ENCODE measurements around the gene HEY2.
A peak's percentile ranks its signal among the peaks of the same experiment; 100 is the strongest.

Gene HEY2

DNA sequence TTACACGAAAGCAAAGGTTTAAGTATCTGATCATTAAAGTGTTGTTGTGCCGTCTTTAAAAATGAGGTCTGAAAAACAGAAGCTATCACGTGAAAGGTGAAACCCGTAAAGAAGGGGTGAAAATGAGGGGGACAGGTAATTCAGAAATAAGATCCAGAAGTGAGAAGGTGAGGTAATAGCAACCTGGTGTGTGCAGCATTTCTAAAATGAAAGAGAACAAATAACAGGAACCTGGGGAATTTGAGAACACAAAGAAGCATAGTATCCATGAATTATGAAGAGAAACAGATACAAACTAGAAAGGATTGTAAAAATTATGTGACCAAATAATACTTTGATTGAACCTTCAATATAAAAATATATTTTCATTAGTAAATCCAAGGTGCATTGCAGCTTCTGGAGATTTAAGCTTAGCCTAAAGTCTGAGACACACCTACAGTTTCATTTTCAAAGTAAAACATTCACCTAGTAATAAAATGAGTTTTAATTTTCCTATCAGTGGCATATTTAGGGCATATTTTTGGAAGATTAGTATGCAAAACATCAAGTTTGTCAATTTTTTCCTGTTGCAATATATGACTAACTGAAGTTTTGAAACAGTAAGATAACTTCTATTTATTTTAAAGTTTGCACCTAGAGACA, 1.4 kb downstream of the HEY2 start:
- Mint-ChIP-seq H3K9me3 (ENCODE audit: low read depth) (no peaks in the 10 kb centered on the region), H3K27me3 (peaks cover 28% of the 10 kb centered on the region), H3K36me3 (no peaks in the 10 kb centered on the region), H3K4me1 (ENCODE audit: low read depth) (peaks cover 35% of the 10 kb centered on the region), H3K27ac (no peak overlapping the region), H3K4me3 (peak overlapping the region; percentile 92)

DNA sequence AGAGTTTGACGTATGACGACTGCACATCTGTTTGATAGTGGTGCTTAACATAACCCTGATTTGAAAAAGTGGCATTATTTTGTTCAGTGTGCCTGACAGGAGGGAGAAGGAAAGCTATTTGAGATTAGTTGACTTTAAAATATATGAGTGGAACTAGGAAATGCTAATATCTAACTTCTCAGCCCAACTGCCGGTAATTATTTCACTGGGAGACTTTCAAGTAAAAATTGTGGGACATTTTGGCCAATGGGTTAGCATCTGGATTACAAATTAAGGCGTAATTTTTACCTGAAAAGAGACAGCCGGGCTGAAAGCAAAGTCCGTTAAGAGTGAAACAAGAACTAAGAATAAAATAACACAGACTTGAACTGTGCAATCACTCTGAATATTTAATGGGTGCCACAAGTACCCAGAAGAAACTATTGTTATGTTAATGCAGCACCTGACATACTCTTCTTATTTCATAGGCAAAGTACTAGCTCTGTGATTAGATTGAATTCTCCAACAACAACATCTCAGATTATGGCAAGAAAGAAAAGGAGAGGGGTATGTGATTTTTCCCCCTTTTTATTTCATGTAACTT, 2.0 kb downstream of the HEY2 start:
- no peaks in the 10 kb centered on the region for H3K36me3 Mint-ChIP-seq
- no peak overlapping the region for H3K27ac Mint-ChIP-seq
- H3K9me3 Mint-ChIP-seq (ENCODE audit: low read depth) = no peaks in the 10 kb centered on the region
- no peak overlapping the region for H3K4me3 Mint-ChIP-seq
- H3K4me1 Mint-ChIP-seq (ENCODE audit: low read depth) = peaks cover 31% of the 10 kb centered on the region
- H3K27me3 Mint-ChIP-seq = peaks cover 22% of the 10 kb centered on the region

DNA sequence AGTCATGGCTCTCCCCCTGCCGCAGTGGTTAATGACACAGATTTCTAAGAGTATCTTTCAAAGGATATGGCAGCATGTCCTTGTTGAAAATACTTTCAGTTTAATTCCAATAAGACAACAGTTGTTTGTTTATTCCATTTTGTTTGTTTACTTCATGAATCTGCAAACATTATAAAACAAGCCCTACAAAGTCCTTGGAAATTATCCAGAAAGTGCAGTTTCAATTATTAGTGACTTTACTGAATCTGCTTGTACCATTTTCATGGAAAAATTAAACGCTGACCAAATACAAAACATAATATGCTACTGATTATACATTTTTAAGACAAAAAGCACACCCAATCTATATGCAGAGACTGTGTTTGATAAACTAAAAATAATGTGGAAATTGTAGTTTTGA, 3.3 kb downstream of the HEY2 start:
- no peaks in the 10 kb centered on the region for H3K36me3 Mint-ChIP-seq
- no peak overlapping the region for H3K4me3 Mint-ChIP-seq
- H3K9me3 Mint-ChIP-seq (ENCODE audit: low read depth) = no peaks in the 10 kb centered on the region
- no peak overlapping the region for H3K27ac Mint-ChIP-seq
- peaks cover 19% of the 10 kb centered on the region for H3K4me1 Mint-ChIP-seq (ENCODE audit: low read depth)
- peaks cover 18% of the 10 kb centered on the region for H3K27me3 Mint-ChIP-seq

DNA sequence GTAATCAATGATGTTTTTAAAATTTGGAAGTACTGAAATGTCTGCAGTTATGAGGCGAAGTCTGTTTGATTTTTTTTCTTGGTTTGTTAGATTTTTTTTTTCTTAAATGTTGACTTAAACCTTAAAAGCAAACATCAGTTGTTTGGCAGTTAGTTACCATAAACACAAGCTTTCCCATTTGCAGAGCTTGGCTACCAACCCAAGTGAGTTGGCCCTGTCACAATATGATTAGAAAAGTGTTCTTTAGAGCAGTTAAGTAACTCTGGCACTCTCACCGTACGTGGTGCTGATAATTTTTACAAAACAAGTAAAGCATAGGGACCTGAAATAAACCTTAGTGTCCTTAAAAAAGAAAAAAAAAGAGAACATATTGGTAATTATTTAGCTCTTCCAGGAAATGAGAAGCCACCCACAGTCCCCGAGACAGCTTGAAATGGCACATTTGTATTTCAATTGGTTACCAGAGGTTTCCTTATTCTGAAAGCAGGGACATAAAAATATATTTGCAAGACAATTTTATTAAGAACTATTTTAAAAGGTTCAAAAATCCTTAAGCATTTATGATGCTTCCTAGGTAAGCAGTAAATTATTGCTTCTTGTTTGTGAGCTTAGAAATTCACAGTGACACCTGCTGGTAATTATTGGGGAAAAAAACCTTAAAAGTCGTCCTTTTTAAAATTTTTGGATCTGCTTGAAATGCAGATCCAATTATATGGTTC, 3.9 kb downstream of the HEY2 start:
- Mint-ChIP-seq H3K9me3 (ENCODE audit: low read depth) (no peaks in the 10 kb centered on the region), H3K4me3 (no peak overlapping the region), H3K4me1 (ENCODE audit: low read depth) (peaks cover 19% of the 10 kb centered on the region), H3K36me3 (no peaks in the 10 kb centered on the region), H3K27ac (no peak overlapping the region), H3K27me3 (peaks cover 18% of the 10 kb centered on the region)

DNA sequence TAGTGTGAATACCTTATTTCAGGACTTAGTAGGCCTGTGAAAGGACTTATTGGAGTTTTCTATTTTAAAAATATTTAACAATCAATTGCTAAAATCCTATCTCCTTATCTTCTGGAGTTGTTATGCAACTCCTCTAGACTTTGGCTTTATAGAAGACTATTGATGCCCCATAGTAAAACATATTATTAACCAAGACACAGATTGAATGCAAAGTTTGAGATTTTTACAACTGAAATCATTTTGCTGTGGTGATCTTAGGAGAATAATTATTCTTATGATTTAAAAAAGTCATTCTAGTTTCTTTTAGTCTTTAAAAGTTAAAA, 4.5 kb downstream of the HEY2 start:
- Mint-ChIP-seq H3K4me3 (no peak overlapping the region), H3K27ac (no peak overlapping the region), H3K27me3 (peaks cover 16% of the 10 kb centered on the region), H3K36me3 (no peaks in the 10 kb centered on the region), H3K9me3 (ENCODE audit: low read depth) (no peaks in the 10 kb centered on the region), H3K4me1 (ENCODE audit: low read depth) (peaks cover 15% of the 10 kb centered on the region)

DNA sequence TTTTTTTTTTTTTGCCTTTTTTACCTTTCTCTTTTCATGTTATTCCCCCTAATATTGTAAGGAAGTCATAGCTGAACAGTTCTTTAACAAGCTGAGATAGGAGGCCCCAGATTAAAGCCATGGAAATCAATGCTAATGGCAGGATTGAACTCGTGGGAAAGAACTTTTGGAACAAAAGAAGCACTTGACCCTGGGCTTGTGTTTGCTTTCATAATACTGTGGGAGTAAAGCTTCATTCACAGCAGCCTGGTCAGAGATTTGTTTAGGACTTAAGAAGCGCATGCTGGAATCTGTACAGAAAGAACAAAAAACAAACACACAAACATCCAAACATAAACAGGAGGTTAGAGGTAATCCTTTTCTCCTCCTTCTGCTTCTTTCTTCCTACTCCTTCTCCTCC, 5.1 kb downstream of the HEY2 start:
- Mint-ChIP-seq H3K27me3 (peaks cover 22% of the 10 kb centered on the region), H3K27ac (no peak overlapping the region), H3K36me3 (no peaks in the 10 kb centered on the region), H3K9me3 (ENCODE audit: low read depth) (no peaks in the 10 kb centered on the region), H3K4me1 (ENCODE audit: low read depth) (peaks cover 15% of the 10 kb centered on the region), H3K4me3 (no peak overlapping the region)

DNA sequence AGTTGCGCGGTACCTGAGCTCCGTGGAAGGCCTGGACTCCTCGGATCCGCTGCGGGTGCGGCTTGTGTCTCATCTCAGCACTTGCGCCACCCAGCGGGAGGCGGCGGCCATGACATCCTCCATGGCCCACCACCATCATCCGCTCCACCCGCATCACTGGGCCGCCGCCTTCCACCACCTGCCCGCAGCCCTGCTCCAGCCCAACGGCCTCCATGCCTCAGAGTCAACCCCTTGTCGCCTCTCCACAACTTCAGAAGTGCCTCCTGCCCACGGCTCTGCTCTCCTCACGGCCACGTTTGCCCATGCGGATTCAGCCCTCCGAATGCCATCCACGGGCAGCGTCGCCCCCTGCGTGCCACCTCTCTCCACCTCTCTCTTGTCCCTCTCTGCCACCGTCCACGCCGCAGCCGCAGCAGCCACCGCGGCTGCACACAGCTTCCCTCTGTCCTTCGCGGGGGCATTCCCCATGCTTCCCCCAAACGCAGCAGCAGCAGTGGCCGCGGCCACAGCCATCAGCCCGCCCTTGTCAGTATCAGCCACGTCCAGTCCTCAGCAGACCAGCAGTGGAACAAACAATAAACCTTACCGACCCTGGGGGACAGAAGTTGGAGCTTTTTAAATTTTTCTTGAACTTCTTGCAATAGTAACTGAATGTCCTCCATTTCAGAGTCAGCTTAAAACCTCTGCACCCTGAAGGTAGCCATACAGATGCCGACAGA, 9.9 kb downstream of the HEY2 start:
- H3K27me3 Mint-ChIP-seq = peaks cover 17% of the 10 kb centered on the region

DNA sequence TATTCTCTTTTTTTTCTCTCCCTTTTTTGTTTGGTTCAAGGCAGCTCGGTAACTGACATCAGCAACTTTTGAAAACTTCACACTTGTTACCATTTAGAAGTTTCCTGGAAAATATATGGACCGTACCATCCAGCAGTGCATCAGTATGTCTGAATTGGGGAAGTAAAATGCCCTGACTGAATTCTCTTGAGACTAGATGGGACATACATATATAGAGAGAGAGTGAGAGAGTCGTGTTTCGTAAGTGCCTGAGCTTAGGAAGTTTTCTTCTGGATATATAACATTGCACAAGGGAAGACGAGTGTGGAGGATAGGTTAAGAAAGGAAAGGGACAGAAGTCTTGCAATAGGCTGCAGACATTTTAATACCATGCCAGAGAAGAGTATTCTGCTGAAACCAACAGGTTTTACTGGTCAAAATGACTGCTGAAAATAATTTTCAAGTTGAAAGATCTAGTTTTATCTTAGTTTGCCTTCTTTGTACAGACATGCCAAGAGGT, 10.6 kb downstream of the HEY2 start:
- no peaks in the 10 kb centered on the region for H3K36me3 Mint-ChIP-seq
- no peak overlapping the region for H3K4me3 Mint-ChIP-seq
- no peaks in the 10 kb centered on the region for H3K9me3 Mint-ChIP-seq (ENCODE audit: low read depth)
- H3K27me3 Mint-ChIP-seq = peaks cover 14% of the 10 kb centered on the region
- no peaks in the 10 kb centered on the region for H3K4me1 Mint-ChIP-seq (ENCODE audit: low read depth)
- no peak overlapping the region for H3K27ac Mint-ChIP-seq

More for the DNA sequence above, 9.9 kb downstream of the HEY2 start:
- Mint-ChIP-seq H3K4me1 (ENCODE audit: low read depth) (no peaks in the 10 kb centered on the region), H3K27ac (no peak overlapping the region), H3K4me3 (no peak overlapping the region), H3K9me3 (ENCODE audit: low read depth) (no peaks in the 10 kb centered on the region), H3K36me3 (no peaks in the 10 kb centered on the region)

DNA sequence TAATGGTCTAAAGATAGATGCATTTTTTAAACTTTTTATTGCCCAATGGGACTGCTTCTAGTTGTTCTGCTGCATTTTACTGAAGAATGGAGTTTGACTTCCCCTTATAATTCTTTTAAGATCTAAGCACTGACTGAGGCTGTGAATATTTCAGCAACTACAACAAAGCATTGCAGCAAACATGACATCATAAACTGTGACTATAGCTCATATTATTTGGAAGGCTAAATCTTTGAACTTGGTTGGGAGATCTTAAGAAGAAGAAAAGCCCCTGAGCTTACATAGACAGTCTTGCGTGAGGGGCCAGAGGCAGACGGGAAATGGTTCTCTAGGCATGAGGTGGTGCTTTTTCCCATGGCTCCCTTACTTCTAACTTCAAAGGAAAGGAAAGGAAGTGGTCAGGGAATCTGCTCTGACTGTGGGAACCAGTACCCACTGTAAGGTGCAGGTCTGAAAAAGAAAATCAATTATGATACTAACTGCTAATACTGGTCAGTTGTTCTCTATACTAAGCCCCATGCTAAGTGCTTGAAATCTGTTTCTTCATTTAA, 14.8 kb downstream of the HEY2 start:
- Mint-ChIP-seq H3K27ac (no peak overlapping the region), H3K36me3 (no peaks in the 10 kb centered on the region), H3K4me3 (no peak overlapping the region), H3K9me3 (ENCODE audit: low read depth) (no peaks in the 10 kb centered on the region), H3K27me3 (peaks cover 19% of the 10 kb centered on the region), H3K4me1 (ENCODE audit: low read depth) (no peaks in the 10 kb centered on the region)

DNA sequence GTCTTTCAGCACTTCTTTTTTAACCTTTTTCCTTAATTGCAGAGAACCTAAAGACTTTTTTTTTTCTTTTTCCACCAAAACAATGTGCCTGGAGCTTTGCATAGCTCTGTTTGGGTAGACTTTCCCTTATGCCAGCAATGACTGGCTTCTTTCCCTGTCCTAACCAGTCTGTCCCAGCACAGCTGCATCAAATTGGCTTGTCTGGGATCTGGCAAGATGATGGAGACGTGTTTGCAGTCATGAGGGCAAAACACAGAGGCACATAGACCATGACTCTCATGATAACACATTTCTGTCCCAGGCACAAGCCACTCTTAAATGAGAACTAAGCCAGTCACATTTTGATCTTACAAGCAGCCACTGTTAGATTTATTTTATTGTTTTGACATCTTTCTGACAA, 16.5 kb downstream of the HEY2 start:
- Mint-ChIP-seq H3K4me1 (ENCODE audit: low read depth) (no peaks in the 10 kb centered on the region), H3K4me3 (no peak overlapping the region), H3K27ac (no peak overlapping the region), H3K9me3 (ENCODE audit: low read depth) (no peaks in the 10 kb centered on the region), H3K36me3 (no peaks in the 10 kb centered on the region), H3K27me3 (peaks cover 15% of the 10 kb centered on the region)

DNA sequence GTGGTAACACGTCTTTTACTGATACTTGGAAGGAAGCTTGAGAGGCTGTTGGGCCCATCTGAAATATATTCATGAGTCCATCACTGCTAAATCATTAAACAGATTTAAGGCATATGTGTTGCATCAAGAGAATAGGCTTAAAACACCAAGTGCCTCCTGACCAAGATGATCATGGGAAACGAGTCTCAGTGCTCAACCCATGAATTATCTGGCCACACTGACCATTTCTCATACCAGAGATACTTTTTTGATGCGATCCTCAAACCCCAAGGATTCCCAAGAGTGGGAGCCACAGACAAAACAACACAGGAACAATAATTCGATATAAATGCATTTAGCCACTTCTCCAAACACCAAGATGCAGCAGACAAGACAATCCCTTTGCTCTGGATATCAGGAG, 17.2 kb downstream of the HEY2 start:
- H3K9me3 Mint-ChIP-seq (ENCODE audit: low read depth) = no peaks in the 10 kb centered on the region
- H3K36me3 Mint-ChIP-seq = no peaks in the 10 kb centered on the region
- no peak overlapping the region for H3K27ac Mint-ChIP-seq
- no peaks in the 10 kb centered on the region for H3K4me1 Mint-ChIP-seq (ENCODE audit: low read depth)
- H3K4me3 Mint-ChIP-seq = no peak overlapping the region
- H3K27me3 Mint-ChIP-seq = peaks cover 13% of the 10 kb centered on the region

DNA sequence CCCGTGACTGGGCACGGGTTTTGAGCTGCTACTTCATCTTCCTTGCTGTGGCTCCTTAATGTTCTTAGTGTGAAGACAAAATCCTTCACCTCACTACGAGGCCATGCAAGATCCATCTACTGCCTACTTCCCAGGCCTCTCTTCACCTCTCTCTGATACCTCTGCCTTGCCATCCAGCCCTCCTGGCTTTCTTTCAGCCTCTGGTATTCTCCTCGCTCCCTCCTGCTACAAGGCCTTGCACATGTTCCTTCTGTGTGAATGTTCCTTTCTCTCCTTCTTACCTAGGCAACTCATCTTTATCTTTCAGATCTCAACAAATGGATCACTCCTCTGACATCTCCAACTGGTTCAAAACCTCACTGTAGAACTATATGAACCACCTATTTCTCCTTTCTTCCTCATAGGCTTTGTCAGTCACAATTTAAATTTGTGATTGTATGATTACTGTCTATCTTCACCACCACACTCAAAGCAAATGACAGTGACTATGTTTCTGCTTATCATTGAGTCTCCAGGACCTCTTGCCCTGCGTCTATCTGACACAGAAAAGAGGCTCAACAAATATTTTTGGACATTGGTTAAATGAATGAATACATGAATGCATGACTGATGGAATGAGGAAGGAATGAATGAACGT, 19.8 kb downstream of the HEY2 start:
- no peaks in the 10 kb centered on the region for H3K36me3 Mint-ChIP-seq
- H3K4me3 Mint-ChIP-seq = no peak overlapping the region
- peaks cover 5% of the 10 kb centered on the region for H3K4me1 Mint-ChIP-seq (ENCODE audit: low read depth)
- no peak overlapping the region for H3K27ac Mint-ChIP-seq
- peaks cover 10% of the 10 kb centered on the region for H3K27me3 Mint-ChIP-seq
- H3K9me3 Mint-ChIP-seq (ENCODE audit: low read depth) = no peaks in the 10 kb centered on the region

DNA sequence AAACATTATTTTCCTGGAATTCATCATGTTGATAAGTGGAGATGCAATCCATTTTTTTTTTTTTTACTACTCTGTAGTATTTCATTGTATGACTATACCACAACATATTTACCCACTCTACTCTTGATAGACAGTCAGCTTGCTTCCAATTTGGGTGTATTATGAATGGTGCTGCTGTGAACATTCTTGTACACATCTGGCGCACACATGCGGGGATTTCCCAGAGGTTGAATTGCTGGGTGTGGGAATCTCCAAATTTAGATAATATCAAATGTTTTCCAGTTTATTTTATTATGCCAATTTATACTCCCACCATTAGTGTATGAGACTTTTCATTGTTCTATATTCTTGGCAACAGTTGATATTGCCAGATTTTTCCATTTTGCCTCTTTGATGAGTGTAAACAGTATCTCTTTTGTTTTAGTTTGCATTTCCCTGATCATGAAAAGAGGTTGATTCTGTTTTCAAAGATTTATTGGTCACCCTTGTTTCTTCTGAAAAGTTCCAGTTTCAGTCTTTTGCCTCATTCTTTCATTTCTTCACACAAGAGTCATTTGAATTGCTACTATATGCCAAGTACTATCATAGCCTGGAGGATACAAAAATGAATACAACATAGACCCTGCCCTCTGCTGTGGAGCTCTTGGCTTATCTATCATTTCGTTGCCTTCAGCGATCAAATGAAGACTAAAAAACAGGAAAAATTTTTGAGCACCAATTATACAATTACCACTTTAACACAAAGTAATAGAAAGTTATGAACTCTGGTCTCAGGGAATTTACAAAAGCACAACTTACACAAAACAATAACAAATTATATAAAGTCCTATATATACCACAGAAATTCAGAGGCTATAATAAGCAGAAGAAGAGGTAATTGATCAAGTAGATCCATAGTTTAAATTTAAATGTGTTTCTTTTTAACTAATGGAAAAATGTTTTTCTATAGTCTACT, 24.2 kb downstream of the HEY2 start:
- Mint-ChIP-seq H3K27ac (no peak overlapping the region), H3K36me3 (no peaks in the 10 kb centered on the region), H3K4me3 (no peak overlapping the region), H3K27me3 (peaks cover 4% of the 10 kb centered on the region), H3K4me1 (ENCODE audit: low read depth) (peaks cover 5% of the 10 kb centered on the region), H3K9me3 (ENCODE audit: low read depth) (no peaks in the 10 kb centered on the region)

Measured in activated naive CD8-positive, alpha-beta T cell (primary cell).